K562 (cell line): Measurements from ENCODE around the gene TTYH2. TPM values are rescaled to one million over a fixed set of nuclear protein-coding genes. Genes with fewer than 3 reads are reported as not detected.

ENCODE experiments used
- CEBPG ChIP-seq, 3 experiments: fragments of 200-800 bp in 1 of 3; sonication (Bioruptor generic) in 1 of 3; sonication (generic) in 1 of 3; formaldehyde crosslinking in 1 of 3; IDR thresholded peaks in 2 of 3; conservative IDR thresholded peaks in 1 of 3; 2 replicates each; pipeline versions ENCODE4 v1.6.1 to v1.8.0; 2016 to 2022; ENCODE audit warnings: missing compliant biosample characterization in 2 of 3, missing genetic modification characterization in 2 of 3, mild to moderate bottlenecking in 1 of 3, missing genetic modification reagents in 1 of 3
- MTA1 ChIP-seq: fragments of 450-650 bp; IDR thresholded peaks from 2 replicates; pipeline ENCODE4 v1.6.1; 2017; ENCODE audit warnings: borderline replicate concordance
- NRF1 ChIP-seq, 2 experiments: fragments of 450-650 bp; IDR thresholded peaks in 1 of 2; conservative IDR thresholded peaks in 1 of 2; 2 replicates each; pipeline ENCODE4 v1.6.1; 2014; ENCODE audit warnings: mild to moderate bottlenecking in 2 of 2
- RBM34 ChIP-seq: fragments of 200-400 bp; formaldehyde crosslinking; IDR thresholded peaks from 2 replicates; pipeline ENCODE4 v1.6.1; 2018; ENCODE audit warnings: low read length, borderline replicate concordance; ENCODE audit not compliant: insufficient read depth
- SMC3 ChIP-seq: conservative IDR thresholded peaks from 2 replicates; pipeline ENCODE4 v1.6.1; 2011; ENCODE audit warnings: low read depth, low read length, improper control_type of control experiment; ENCODE audit not compliant: insufficient read depth
- ZFP1 ChIP-seq: fragments of 450-650 bp; formaldehyde crosslinking; IDR thresholded peaks from 2 replicates; pipeline ENCODE4 v1.4.0; 2020; ENCODE audit warnings: mild to moderate bottlenecking, mixed read lengths
- polyA plus RNA-seq, 8 experiments: library from polyadenylated mRNA; depleted of rRNA in 4 of 8; stranded (reverse) in 5 of 8; unstranded in 3 of 8; fragments of >200 nt; fragmentation: Nextera tagmentation in 2 of 8; fragmentation: Illumina TruSeq in 1 of 8; extraction: Ambion mirVana in 2 of 8; extraction: Trizol in 1 of 8; gene quantifications; 2 replicates each; pipeline versions ENCODE4 v1.2.1 to v1.2.3, GENCODE V29; 2011 to 2014; ENCODE audit warnings: inconsistent platforms in 1 of 8, missing spikeins in 1 of 8
- total RNA-seq, 7 experiments: library from RNA; depleted of rRNA in 6 of 7; stranded (reverse); fragments of >200 nt in 6 of 7; fragmentation: Illumina TruSeq in 2 of 7; extraction: Trizol in 2 of 7; gene quantifications; 2 replicates each; pipeline versions ENCODE4 v1.2.1 to v1.2.3, GENCODE V29; 2011 to 2021; ENCODE audit warnings: low replicate concordance in 1 of 7
- TF ChIP-seq, protein P1 (sequence below): fragments of 250-450 bp; sonication (Bioruptor Pico); IDR thresholded peaks from 2 replicates; pipeline ENCODE4 v1.6.1; 2021; ENCODE audit warnings: mild to moderate bottlenecking
- TF ChIP-seq, protein P2 (sequence below), 2 experiments: fragments of 450-650 bp in 1 of 2; IDR thresholded peaks; 2 replicates each; pipeline ENCODE4 v1.6.1; 2011 to 2017; ENCODE audit warnings: low read depth in 2 of 2, antibody characterized with exemption in 1 of 2, borderline replicate concordance in 1 of 2, low read length in 1 of 2, mild to moderate bottlenecking in 1 of 2, mixed read lengths in 1 of 2; ENCODE audit not compliant: control insufficient read depth in 1 of 2
- TF ChIP-seq, protein P3 (sequence below): sonication (generic); formaldehyde crosslinking; IDR thresholded peaks from 2 replicates; pipeline ENCODE4 v1.8.0; 2022; ENCODE audit warnings: mild to moderate bottlenecking, low read depth, missing genetic modification reagents
- TF ChIP-seq, protein P4 (sequence below): fragments of 250-450 bp; sonication (Bioruptor Pico); IDR thresholded peaks from 2 replicates; pipeline ENCODE4 v1.4.0; 2020; ENCODE audit warnings: mild to moderate bottlenecking, moderate library complexity
- TF ChIP-seq, protein P5 (sequence below): fragments of 450-650 bp; formaldehyde crosslinking; IDR thresholded peaks from 2 replicates; pipeline ENCODE4 v1.4.0; 2020; ENCODE audit warnings: mild to moderate bottlenecking, moderate library complexity
- TF ChIP-seq, protein P6 (sequence below): fragments of 250-450 bp; sonication (Bioruptor Pico); IDR thresholded peaks from 2 replicates; pipeline ENCODE4 v1.5.0; 2022; ENCODE audit warnings: mild to moderate bottlenecking

The TTYH2 gene
- total and polyA plus RNA-seq, 9 of the 15 experiments (the other 6 are each of a cell fraction or from before 2014, with no cell fraction given): 0.03 to 2.0 (median 0.91) TPM

DNA sequence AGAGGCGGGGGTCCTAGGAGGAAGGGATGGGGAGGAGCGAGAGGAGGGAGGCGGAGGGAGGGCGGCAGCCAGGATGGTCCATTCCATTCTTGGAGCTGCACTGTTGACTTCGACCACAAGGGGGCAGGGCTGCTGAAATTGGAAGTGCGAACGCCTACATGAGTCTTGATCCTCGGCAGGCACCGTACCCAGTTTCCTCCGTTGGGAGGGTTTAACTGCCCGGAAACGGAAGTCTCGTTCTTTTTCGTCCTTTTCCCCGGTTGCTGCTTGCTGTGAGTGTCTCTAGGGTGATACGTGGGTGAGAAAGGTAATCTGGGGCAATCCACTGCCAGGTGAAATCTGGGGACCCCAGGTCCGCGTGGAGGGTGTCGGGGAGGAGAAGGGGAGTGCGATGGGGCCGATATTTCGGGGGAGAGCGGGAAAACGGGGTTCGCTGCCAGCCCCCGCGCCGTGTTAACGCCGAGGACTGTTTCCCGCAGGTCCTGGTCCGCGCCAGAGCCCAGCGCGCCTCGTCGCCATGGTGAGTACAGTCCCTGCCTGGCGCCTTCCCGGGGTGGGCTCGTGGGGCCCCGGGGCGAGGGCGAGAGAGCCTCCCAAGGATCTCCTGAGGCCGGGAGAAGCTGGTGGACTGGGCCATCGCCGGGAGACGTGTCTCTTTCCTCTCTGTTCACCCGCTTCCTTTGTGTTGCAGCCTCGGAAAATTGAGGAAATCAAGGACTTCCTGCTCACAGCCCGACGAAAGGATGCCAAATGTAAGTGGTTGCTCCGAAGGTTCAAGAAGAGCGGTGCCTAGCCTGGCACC, 9.7 kb upstream of the TTYH2 start, which contains the start of gene RPL38 (continued):
- TF ChIP-seq, protein P1, sequence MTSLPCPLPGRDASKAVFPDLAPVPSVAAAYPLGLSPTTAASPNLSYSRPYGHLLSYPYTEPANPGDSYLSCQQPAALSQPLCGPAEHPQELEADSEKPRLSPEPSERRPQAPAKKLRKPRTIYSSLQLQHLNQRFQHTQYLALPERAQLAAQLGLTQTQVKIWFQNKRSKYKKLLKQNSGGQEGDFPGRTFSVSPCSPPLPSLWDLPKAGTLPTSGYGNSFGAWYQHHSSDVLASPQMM: no peak
- TF ChIP-seq CEBPG (CRISPR knock-in tag; IDR thresholded peaks at IDR 0.05): no peak
- TF ChIP-seq CEBPG (tag; conservative IDR thresholded peaks at IDR 0.05 in 1 of 2, IDR thresholded peaks at IDR 0.05 in 1 of 2): no peak
- no peak for TF ChIP-seq MTA1
- TF ChIP-seq NRF1 (conservative IDR thresholded peaks at IDR 0.05 in 1 of 2, IDR thresholded peaks at IDR 0.05 in 1 of 2): no peak
- no peak for TF ChIP-seq ZFP1 (CRISPR knock-in tag)
- TF ChIP-seq, protein P2, sequence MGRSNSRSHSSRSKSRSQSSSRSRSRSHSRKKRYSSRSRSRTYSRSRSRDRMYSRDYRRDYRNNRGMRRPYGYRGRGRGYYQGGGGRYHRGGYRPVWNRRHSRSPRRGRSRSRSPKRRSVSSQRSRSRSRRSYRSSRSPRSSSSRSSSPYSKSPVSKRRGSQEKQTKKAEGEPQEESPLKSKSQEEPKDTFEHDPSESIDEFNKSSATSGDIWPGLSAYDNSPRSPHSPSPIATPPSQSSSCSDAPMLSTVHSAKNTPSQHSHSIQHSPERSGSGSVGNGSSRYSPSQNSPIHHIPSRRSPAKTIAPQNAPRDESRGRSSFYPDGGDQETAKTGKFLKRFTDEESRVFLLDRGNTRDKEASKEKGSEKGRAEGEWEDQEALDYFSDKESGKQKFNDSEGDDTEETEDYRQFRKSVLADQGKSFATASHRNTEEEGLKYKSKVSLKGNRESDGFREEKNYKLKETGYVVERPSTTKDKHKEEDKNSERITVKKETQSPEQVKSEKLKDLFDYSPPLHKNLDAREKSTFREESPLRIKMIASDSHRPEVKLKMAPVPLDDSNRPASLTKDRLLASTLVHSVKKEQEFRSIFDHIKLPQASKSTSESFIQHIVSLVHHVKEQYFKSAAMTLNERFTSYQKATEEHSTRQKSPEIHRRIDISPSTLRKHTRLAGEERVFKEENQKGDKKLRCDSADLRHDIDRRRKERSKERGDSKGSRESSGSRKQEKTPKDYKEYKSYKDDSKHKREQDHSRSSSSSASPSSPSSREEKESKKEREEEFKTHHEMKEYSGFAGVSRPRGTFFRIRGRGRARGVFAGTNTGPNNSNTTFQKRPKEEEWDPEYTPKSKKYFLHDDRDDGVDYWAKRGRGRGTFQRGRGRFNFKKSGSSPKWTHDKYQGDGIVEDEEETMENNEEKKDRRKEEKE (IDR thresholded peaks at IDR 0.05; ENCODE audit: borderline replicate concordance in 1 of 2, control insufficient read depth in 1 of 2, low read depth in 2 of 2, low read length in 1 of 2): no peak
- TF ChIP-seq, protein P3, sequence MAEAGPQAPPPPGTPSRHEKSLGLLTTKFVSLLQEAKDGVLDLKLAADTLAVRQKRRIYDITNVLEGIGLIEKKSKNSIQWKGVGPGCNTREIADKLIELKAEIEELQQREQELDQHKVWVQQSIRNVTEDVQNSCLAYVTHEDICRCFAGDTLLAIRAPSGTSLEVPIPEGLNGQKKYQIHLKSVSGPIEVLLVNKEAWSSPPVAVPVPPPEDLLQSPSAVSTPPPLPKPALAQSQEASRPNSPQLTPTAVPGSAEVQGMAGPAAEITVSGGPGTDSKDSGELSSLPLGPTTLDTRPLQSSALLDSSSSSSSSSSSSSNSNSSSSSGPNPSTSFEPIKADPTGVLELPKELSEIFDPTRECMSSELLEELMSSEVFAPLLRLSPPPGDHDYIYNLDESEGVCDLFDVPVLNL: no peak
- peak; percentile 59 for TF ChIP-seq SMC3
- TF ChIP-seq RBM34: no peak
- TF ChIP-seq, protein P4, sequence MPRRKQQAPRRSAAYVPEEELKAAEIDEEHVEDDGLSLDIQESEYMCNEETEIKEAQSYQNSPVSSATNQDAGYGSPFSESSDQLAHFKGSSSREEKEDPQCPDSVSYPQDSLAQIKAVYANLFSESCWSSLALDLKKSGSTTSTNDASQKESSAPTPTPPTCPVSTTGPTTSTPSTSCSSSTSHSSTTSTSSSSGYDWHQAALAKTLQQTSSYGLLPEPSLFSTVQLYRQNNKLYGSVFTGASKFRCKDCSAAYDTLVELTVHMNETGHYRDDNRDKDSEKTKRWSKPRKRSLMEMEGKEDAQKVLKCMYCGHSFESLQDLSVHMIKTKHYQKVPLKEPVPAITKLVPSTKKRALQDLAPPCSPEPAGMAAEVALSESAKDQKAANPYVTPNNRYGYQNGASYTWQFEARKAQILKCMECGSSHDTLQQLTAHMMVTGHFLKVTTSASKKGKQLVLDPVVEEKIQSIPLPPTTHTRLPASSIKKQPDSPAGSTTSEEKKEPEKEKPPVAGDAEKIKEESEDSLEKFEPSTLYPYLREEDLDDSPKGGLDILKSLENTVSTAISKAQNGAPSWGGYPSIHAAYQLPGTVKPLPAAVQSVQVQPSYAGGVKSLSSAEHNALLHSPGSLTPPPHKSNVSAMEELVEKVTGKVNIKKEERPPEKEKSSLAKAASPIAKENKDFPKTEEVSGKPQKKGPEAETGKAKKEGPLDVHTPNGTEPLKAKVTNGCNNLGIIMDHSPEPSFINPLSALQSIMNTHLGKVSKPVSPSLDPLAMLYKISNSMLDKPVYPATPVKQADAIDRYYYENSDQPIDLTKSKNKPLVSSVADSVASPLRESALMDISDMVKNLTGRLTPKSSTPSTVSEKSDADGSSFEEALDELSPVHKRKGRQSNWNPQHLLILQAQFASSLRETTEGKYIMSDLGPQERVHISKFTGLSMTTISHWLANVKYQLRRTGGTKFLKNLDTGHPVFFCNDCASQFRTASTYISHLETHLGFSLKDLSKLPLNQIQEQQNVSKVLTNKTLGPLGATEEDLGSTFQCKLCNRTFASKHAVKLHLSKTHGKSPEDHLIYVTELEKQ (CRISPR knock-in tag): no peak
- TF ChIP-seq, protein P5, sequence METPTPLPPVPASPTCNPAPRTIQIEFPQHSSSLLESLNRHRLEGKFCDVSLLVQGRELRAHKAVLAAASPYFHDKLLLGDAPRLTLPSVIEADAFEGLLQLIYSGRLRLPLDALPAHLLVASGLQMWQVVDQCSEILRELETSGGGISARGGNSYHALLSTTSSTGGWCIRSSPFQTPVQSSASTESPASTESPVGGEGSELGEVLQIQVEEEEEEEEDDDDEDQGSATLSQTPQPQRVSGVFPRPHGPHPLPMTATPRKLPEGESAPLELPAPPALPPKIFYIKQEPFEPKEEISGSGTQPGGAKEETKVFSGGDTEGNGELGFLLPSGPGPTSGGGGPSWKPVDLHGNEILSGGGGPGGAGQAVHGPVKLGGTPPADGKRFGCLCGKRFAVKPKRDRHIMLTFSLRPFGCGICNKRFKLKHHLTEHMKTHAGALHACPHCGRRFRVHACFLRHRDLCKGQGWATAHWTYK: no peak
- TF ChIP-seq, protein P6, sequence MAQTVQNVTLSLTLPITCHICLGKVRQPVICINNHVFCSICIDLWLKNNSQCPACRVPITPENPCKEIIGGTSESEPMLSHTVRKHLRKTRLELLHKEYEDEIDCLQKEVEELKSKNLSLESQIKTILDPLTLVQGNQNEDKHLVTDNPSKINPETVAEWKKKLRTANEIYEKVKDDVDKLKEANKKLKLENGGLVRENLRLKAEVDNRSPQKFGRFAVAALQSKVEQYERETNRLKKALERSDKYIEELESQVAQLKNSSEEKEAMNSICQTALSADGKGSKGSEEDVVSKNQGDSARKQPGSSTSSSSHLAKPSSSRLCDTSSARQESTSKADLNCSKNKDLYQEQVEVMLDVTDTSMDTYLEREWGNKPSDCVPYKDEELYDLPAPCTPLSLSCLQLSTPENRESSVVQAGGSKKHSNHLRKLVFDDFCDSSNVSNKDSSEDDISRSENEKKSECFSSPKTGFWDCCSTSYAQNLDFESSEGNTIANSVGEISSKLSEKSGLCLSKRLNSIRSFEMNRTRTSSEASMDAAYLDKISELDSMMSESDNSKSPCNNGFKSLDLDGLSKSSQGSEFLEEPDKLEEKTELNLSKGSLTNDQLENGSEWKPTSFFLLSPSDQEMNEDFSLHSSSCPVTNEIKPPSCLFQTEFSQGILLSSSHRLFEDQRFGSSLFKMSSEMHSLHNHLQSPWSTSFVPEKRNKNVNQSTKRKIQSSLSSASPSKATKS (CRISPR knock-in tag): no peak
